GM12865 (cell line): ENCODE measurements around the gene PXYLP1.
A peak's percentile ranks its signal among the peaks of the same experiment; 100 is the strongest.

Experiments used
- DNase-seq: peaks from one replicate; pipeline ENCODE4 v3.0.0; 2010; ENCODE audit warnings: low read depth
- H3K4me3 ChIP-seq: 2 replicates; pipeline ENCODE4 v1.5.1; 2011; ENCODE audit warnings: mild to moderate bottlenecking, low read depth, low read length, control low read depth
- TF ChIP-seq, protein P1 (sequence below): IDR thresholded peaks from 2 replicates; pipeline ENCODE4 v1.5.1; 2011; ENCODE audit warnings: low read length, control low read depth, low read depth, inconsistent platforms; ENCODE audit not compliant: insufficient read depth; ENCODE audit errors: missing control alignments

The PXYLP1 gene

DNA sequence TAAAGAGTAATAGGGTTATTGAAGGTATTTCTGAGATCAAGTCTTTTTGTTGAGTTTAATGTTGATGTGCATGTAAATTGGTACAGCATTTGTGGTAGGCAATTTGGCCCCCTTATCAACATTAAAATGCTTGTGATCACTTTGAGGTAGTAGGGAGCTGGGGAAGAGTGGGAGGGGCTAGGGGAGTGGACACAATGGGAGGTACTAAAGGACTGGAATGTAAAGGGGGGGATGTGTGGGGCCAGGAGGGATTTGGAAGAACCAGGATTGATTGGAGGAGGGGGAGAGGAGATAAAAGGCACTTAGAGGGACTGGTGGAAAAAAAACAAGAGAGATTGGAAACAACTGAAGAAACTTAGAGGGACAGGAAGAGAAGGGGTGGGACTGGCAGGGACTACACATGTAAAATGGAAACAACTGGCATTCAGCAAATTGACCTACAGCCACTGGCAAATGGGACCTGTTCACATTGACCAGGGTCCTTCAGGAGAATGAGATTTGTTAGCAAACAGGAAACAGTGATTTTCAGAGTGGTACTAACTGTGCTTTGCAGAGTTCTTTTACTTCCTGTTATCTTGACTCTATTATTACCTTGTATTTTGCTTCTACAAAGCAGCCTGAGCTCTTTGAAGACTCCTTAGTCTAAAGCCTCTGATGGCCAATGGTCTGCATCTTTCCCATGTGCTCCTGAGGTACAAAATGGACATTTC, 88.9 kb downstream of the PXYLP1 start:
- no peak for DNase-seq
- TF ChIP-seq, protein P1, sequence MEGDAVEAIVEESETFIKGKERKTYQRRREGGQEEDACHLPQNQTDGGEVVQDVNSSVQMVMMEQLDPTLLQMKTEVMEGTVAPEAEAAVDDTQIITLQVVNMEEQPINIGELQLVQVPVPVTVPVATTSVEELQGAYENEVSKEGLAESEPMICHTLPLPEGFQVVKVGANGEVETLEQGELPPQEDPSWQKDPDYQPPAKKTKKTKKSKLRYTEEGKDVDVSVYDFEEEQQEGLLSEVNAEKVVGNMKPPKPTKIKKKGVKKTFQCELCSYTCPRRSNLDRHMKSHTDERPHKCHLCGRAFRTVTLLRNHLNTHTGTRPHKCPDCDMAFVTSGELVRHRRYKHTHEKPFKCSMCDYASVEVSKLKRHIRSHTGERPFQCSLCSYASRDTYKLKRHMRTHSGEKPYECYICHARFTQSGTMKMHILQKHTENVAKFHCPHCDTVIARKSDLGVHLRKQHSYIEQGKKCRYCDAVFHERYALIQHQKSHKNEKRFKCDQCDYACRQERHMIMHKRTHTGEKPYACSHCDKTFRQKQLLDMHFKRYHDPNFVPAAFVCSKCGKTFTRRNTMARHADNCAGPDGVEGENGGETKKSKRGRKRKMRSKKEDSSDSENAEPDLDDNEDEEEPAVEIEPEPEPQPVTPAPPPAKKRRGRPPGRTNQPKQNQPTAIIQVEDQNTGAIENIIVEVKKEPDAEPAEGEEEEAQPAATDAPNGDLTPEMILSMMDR, result no peak
- H3K4me3 ChIP-seq, result no peak overlapping the region

DNA sequence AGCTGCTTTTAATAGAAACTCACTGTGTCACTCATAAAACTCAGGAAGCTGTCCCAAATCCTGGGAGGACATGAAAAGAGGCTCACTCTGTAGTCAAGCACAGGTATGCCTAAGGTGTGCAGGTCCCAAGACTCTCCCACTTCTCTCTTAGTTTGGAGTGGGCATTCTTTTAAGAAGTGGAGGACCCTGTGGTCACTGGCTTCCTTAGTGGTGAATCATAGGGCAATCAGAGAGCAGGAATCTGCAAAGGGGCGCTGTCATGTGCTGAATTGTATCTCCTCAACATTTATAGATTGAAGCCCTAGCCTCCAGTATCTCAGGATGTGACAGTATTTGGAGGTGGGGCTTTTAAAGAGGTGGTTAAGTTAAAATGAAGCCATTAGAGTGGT, 89.5 kb downstream of the PXYLP1 start:
- DNase-seq, result no peak
- no peak overlapping the region for H3K4me3 ChIP-seq
- TF ChIP-seq, protein P1, result no peak

DNA sequence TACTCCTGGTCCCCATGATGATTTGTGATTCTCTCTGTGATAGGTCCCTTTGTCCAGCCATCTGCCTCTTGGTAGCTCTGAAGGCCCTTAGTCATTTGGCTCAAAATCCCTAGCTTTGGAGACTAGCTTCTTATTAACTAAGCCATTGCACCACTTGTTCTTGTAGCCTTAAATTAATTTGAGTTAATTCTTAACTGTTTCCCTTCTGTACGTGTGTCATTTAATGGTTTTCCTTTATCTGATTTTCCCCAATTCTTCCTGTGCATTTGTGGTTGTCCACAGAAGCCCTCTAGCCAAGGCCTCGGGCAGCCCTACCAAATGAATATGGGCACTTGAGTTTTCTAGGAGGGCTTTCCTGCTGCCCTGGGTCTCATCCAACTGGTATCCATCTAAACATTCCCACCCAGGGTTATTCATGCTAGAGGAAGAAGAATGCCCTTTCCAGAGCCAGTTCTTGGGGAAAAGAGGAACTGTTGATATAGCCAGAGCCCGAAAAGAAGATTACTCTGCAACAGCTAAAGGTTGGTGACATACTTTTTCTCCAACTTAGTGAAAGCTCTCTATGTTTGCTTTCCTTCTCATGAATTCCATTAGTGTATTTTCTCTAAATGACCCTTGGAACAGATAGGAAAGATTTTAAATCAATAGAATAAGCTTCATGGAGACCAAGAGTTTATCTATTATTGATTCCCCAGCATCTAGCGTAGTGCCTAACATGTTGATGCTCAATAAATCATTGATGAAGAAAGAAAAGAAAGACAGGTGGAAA, 92.5 kb downstream of the PXYLP1 start:
- TF ChIP-seq, protein P1, result no peak
- DNase-seq, result no peak
- H3K4me3 ChIP-seq, result no peak overlapping the region

DNA sequence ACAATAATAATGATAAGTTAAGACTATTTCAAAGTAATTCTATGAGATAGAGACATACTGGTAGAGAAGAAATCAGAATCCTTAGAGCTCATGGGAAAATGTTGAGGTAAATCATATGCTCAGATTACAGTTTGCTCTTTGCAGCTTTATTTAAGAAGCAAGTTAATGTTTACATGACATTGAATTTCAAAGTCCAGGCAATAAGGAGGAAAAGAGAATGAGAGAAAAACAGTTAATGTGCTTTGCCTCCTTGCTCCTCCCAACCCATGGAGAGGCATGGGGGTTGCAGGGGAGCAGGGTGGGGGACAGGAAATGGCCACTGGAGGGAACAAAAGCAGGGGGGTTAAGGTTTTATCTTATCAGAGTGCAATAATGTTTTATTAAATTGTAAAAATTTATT, 94.5 kb downstream of the PXYLP1 start:
- no peak overlapping the region for H3K4me3 ChIP-seq
- TF ChIP-seq, protein P1, result no peak
- DNase-seq, result no peak

DNA sequence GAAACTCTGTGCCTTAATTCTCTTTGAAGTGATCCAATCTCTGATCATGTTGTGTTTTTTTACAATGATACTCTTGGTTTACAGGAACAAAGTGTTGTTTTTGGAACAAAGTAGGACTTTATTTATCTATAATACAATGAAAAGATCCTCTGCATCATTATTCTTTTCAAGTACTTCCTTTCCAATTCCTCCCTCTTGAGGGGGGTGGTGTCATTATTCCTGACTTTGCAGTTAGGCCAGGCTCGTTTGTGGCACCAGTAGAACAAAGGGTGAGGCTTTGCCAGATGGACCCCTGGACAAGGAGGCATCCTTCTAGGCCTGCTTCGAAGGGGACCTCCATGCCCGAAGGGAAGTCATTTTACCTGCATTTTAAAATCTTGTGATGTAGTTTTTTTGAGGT, 95.0 kb downstream of the PXYLP1 start:
- TF ChIP-seq, protein P1, result no peak
- no peak for DNase-seq
- no peak overlapping the region for H3K4me3 ChIP-seq

DNA sequence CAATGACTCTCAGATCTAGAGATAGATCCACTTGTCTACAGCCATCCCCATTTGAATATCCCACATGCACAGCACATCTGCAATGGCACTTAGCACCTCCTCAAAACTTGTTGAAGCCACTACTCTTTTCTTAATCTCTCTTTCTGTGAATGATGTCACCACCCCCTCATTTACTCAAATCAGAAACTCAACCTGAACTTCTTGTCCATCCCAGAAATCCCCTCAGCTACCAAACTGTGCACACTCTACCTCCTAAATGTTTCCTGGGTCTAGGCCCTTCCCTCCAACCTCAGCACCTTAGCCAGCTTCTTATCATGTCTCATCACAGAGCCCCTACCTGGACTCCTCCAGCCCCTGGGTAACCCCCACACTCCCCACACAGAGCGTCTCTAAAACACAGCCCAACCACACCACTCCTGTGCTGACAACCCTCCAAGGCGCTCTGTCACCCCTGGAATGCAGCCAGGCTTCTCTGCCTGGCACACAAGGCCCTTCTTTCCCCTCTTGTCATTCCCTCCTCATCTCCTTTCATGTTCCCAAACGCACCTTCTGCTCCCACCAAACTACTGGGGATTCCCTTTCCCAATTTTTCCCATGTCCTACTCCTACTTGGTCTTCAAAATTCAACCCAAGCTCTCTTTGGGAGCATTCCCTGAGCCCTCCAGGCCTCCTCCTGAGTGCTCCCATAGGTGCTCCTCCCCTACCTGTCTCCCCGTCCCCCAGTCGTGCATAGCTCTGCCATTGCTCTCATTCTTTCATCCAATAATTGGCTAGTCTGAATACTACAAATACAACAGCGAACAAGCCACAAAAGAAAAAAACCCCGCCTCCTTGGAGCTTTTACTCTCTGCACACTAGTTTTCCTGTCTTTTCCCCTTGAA, 96.9 kb downstream of the PXYLP1 start:
- TF ChIP-seq, protein P1, result no peak
- H3K4me3 ChIP-seq, result no peak overlapping the region
- peak; percentile 71 for DNase-seq
